Sigmoid colon (tissue), 4 donors: ENCODE measurements around the gene RPS5.

Source experiments
- EP300 ChIP-seq, 4 donors: sonication (generic); formaldehyde crosslinking; IDR thresholded peaks; one replicate each; pipeline ENCODE4 v1.6.1; 2017; ENCODE audit warnings: antibody characterized with exemption in 4 of 4
- TF ChIP-seq, protein P1 (sequence below), 4 experiments: fragments of 450-650 bp in 3 of 4; fragments of 200-600 bp in 1 of 4; IDR thresholded peaks; one replicate each; pipeline ENCODE4 v1.5.1; 2016 to 2019; ENCODE audit warnings: antibody characterized with exemption in 4 of 4, mild to moderate bottlenecking in 3 of 4, moderate library complexity in 2 of 4

DNA sequence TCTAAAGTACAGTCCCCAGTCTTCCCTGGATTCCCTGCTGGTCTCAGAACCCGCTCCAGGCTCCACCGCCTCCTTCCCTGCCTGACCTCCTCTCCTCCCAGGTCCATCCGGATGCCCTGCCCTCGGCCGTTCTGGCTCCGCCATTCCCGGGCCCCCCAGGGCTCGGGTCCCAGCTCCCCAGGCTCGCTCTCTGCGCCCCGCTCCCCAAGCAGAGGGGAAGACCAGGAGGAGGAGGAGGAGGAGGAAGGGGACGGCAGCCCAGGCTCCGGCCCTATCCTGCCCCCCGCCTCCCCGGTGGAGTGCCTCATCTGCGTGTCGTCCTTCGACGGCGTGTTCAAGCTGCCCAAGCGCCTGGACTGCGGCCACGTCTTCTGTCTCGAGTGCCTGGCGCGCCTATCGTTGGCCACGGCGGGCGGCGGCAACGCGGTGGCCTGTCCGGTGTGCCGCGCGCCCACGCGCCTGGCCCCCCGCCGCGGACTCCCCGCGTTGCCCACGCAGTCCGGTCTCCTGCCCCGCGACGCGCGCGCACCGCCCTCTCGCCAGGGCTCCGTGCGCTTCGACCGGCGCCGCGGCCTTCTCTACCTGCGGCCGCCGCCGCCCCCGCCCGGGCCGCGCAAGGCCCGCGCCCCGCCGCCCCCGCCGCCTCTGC is 9.0 kb downstream of the RPS5 start:
- TF ChIP-seq, protein P1, sequence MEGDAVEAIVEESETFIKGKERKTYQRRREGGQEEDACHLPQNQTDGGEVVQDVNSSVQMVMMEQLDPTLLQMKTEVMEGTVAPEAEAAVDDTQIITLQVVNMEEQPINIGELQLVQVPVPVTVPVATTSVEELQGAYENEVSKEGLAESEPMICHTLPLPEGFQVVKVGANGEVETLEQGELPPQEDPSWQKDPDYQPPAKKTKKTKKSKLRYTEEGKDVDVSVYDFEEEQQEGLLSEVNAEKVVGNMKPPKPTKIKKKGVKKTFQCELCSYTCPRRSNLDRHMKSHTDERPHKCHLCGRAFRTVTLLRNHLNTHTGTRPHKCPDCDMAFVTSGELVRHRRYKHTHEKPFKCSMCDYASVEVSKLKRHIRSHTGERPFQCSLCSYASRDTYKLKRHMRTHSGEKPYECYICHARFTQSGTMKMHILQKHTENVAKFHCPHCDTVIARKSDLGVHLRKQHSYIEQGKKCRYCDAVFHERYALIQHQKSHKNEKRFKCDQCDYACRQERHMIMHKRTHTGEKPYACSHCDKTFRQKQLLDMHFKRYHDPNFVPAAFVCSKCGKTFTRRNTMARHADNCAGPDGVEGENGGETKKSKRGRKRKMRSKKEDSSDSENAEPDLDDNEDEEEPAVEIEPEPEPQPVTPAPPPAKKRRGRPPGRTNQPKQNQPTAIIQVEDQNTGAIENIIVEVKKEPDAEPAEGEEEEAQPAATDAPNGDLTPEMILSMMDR (IDR thresholded peaks at IDR 0.05), result no peak
- TF ChIP-seq EP300 (IDR thresholded peaks at IDR 0.05), result no peak
